Naive B cell (primary cell): Measurements from ENCODE around the gene ASAP3. TPM values are rescaled to one million over a fixed set of nuclear protein-coding genes. Genes with fewer than 3 reads are reported as not detected.
"Not testable (repeated sequence)": the region's sequence is repeated elsewhere in the genome, so short reads cannot be mapped to it uniquely, and the experiment has no call there.

Experiments used
- ATAC-seq, 2 donors: fragments of 150-1000 bp; cut with Tn5 transposase; 2 replicates each; pipeline ENCODE4 v1.10.0; 2021; ENCODE audit warnings: low read depth in 2 of 2, mild to moderate bottlenecking in 2 of 2, moderate library complexity in 2 of 2
- DNase-seq: peaks from one replicate; pipeline ENCODE4 v3.0.0; 2022
- H3K27ac Mint-ChIP-seq, 6 donors: one replicate each; pipeline ENCODE4 v1.8.0; 2020 to 2022; ENCODE audit warnings: mild to moderate bottlenecking in 6 of 6, mixed read lengths in 6 of 6, moderate library complexity in 5 of 6, inconsistent platforms in 2 of 6
- H3K27me3 Mint-ChIP-seq, 3 donors: one replicate each; pipeline ENCODE4 v1.8.0; 2021 to 2022; ENCODE audit warnings: mixed read lengths in 3 of 3, mild to moderate bottlenecking in 1 of 3
- H3K36me3 Mint-ChIP-seq, 2 donors: one replicate each; pipeline ENCODE4 v1.8.0; 2020 to 2022; ENCODE audit warnings: mixed read lengths in 2 of 2, inconsistent platforms in 1 of 2, mild to moderate bottlenecking in 1 of 2
- H3K4me1 Mint-ChIP-seq, 3 donors: one replicate each; pipeline ENCODE4 v1.8.0; 2020 to 2022; ENCODE audit warnings: mixed read lengths in 3 of 3, inconsistent platforms in 1 of 3, mild to moderate bottlenecking in 1 of 3, moderate library complexity in 1 of 3
- H3K4me3 Mint-ChIP-seq, 8 donors: one replicate each; pipeline ENCODE4 v1.8.0; 2020 to 2022; ENCODE audit warnings: mild to moderate bottlenecking in 8 of 8, mixed read lengths in 8 of 8, moderate library complexity in 8 of 8, inconsistent platforms in 2 of 8
- H3K9me3 Mint-ChIP-seq, 7 donors: one replicate each; pipeline ENCODE4 v1.8.0; 2020 to 2022; ENCODE audit warnings: mixed read lengths in 7 of 7, mild to moderate bottlenecking in 5 of 7, inconsistent platforms in 2 of 7, moderate library complexity in 1 of 7
- polyA plus RNA-seq, 6 donors: library from polyadenylated mRNA; unstranded; fragments of 300-500 nt; fragmentation: Illumina TruSeq; gene quantifications; one replicate each; pipeline ENCODE4 v1.2.3, GENCODE V29; 2021; ENCODE audit warnings: low read depth in 6 of 6

Gene ASAP3
- polyA plus RNA-seq, 6 donors from 2014 or later, result 0.16 to 0.69 (median 0.58) TPM; not detected in 2

- H3K4me1 Mint-ChIP-seq, result peaks cover 0 to 4% (median 2%) of the 10 kb centered on the region in 3 donors
- no peak overlapping the region for H3K27ac Mint-ChIP-seq
These were observed 19.0 kb upstream of the ASAP3 start for GRCh38 chr1:23502951-23503350.

GRCh38 chr1:23500466-23500865, 16.5 kb upstream of the ASAP3 start:
- Mint-ChIP-seq H3K4me1 (peaks cover 4 to 9% (median 6%) of the 10 kb centered on the region in 3 donors), H3K4me3 (no peak overlapping the region), H3K27ac (peak overlapping the region in 1 of 6 donors; percentile 1), H3K27me3 (no peaks in the 10 kb centered on the region), H3K36me3 (no peaks in the 10 kb centered on the region), H3K9me3 (no peaks in the 10 kb centered on the region)
- ATAC-seq (no peak), DNase-seq (no peak)

More at GRCh38 chr1:23502951-23503350, 19.0 kb upstream of the ASAP3 start:
- DNase-seq (no peak), ATAC-seq (no peak)
- Mint-ChIP-seq H3K4me3 (no peak overlapping the region), H3K9me3 (no peaks in the 10 kb centered on the region), H3K27me3 (no peaks in the 10 kb centered on the region), H3K36me3 (no peaks in the 10 kb centered on the region)

GRCh38 chr1:23497777-23498439, 13.9 kb upstream of the ASAP3 start:
- Mint-ChIP-seq H3K9me3 (no peaks in the 10 kb centered on the region), H3K27me3 (no peaks in the 10 kb centered on the region), H3K36me3 (no peaks in the 10 kb centered on the region), H3K4me1 (peaks cover 4 to 9% (median 6%) of the 10 kb centered on the region in 3 donors), H3K4me3 (no peak overlapping the region), H3K27ac (peak overlapping the region in 2 of 6 donors; percentile 28 to 66)
- ATAC-seq (no peak), DNase-seq (no peak)

GRCh38 chr1:23496490-23497181, 12.7 kb upstream of the ASAP3 start:
- peaks cover 0 to 10% (median 9%) of the 10 kb centered on the region in 3 donors for H3K27me3 Mint-ChIP-seq
- H3K4me3 Mint-ChIP-seq, result no peak overlapping the region
- H3K27ac Mint-ChIP-seq, result no peak overlapping the region
- ATAC-seq (no peak), DNase-seq (no peak)
- H3K9me3 Mint-ChIP-seq, result no peaks in the 10 kb centered on the region
- H3K4me1 Mint-ChIP-seq, result peaks cover 0 to 9% (median 4%) of the 10 kb centered on the region in 3 donors
- H3K36me3 Mint-ChIP-seq, result no peaks in the 10 kb centered on the region

- H3K36me3 Mint-ChIP-seq, H3K4me3 Mint-ChIP-seq, H3K27ac Mint-ChIP-seq, H3K9me3 Mint-ChIP-seq, ATAC-seq, H3K4me1 Mint-ChIP-seq, DNase-seq: not testable (repeated sequence)
- peaks cover 3 to 22% (median 20%) of the 10 kb centered on the region in 3 donors for H3K27me3 Mint-ChIP-seq
These were observed 10.9 kb upstream of the ASAP3 start for GRCh38 chr1:23494836-23495235.

GRCh38 chr1:23492776-23493175, 8.8 kb upstream of the ASAP3 start:
- H3K9me3 Mint-ChIP-seq, H3K36me3 Mint-ChIP-seq, ATAC-seq, H3K4me1 Mint-ChIP-seq, DNase-seq: not testable (repeated sequence)
- Mint-ChIP-seq H3K27me3 (peaks cover 3 to 22% (median 20%) of the 10 kb centered on the region in 3 donors), H3K4me3 (peak overlapping the region in 1 of 8 donors; percentile 13), H3K27ac (peak overlapping the region in 1 of 6 donors; percentile 72)

GRCh38 chr1:23492132-23492720, 8.2 kb upstream of the ASAP3 start:
- H3K4me1 Mint-ChIP-seq, result peaks cover 0 to 2% (median 0%) of the 10 kb centered on the region in 3 donors
- ATAC-seq, result no peak
- DNase-seq, result no peak
- no peaks in the 10 kb centered on the region for H3K9me3 Mint-ChIP-seq
- peak overlapping the region in 2 of 8 donors; percentile 13 to 22 for H3K4me3 Mint-ChIP-seq
- H3K27ac Mint-ChIP-seq, result peak overlapping the region in 1 of 6 donors; percentile 72
- H3K36me3 Mint-ChIP-seq, result no peaks in the 10 kb centered on the region
- peaks cover 3 to 22% (median 20%) of the 10 kb centered on the region in 3 donors for H3K27me3 Mint-ChIP-seq

GRCh38 chr1:23489842-23490241, 5.9 kb upstream of the ASAP3 start:
- Mint-ChIP-seq H3K27me3 (peaks cover 3 to 22% (median 20%) of the 10 kb centered on the region in 3 donors), H3K36me3 (no peaks in the 10 kb centered on the region), H3K4me1 (peaks cover 2 to 7% (median 5%) of the 10 kb centered on the region in 3 donors), H3K9me3 (no peaks in the 10 kb centered on the region), H3K27ac (no peak overlapping the region), H3K4me3 (no peak overlapping the region)
- DNase-seq (no peak), ATAC-seq (no peak)

GRCh38 chr1:23485002-23485332, 988 bp upstream of the ASAP3 start:
- Mint-ChIP-seq H3K36me3 (no peaks in the 10 kb centered on the region), H3K9me3 (no peaks in the 10 kb centered on the region), H3K27me3 (peaks cover 15 to 28% (median 20%) of the 10 kb centered on the region in 3 donors), H3K4me3 (peak overlapping the region; percentile 73 to 95 (median 90)), H3K27ac (peak overlapping the region in 2 of 6 donors; percentile 39 to 79), H3K4me1 (peaks cover 19 to 23% (median 21%) of the 10 kb centered on the region in 3 donors)
- no peak for DNase-seq
- peak in 1 of 2 donors; percentile 2 for ATAC-seq

- no peaks in the 10 kb centered on the region for H3K9me3 Mint-ChIP-seq
- peak overlapping the region; percentile 73 to 95 (median 90) for H3K4me3 Mint-ChIP-seq
- ATAC-seq (peak; percentile 81 to 82), DNase-seq (peak; percentile 85)
- peaks cover 19 to 23% (median 21%) of the 10 kb centered on the region in 3 donors for H3K4me1 Mint-ChIP-seq
- peak overlapping the region in 3 of 6 donors; percentile 77 to 91 (median 79) for H3K27ac Mint-ChIP-seq
- peaks cover 15 to 28% (median 20%) of the 10 kb centered on the region in 3 donors for H3K27me3 Mint-ChIP-seq
- no peaks in the 10 kb centered on the region for H3K36me3 Mint-ChIP-seq
These were observed 448 bp upstream of the ASAP3 start for GRCh38 chr1:23484253-23485001.

- peaks cover 19 to 23% (median 21%) of the 10 kb centered on the region in 3 donors for H3K4me1 Mint-ChIP-seq
- H3K27ac Mint-ChIP-seq, result no peak overlapping the region
- DNase-seq (no peak), ATAC-seq (no peak)
- no peaks in the 10 kb centered on the region for H3K36me3 Mint-ChIP-seq
- H3K4me3 Mint-ChIP-seq, result peak overlapping the region in 4 of 8 donors; percentile 29 to 96 (median 71)
- no peaks in the 10 kb centered on the region for H3K9me3 Mint-ChIP-seq
- H3K27me3 Mint-ChIP-seq, result peaks cover 20 to 43% (median 21%) of the 10 kb centered on the region in 3 donors
These were observed 2.1 kb downstream of the ASAP3 start for GRCh38 chr1:23481904-23482303.

- peaks cover 27 to 49% (median 27%) of the 10 kb centered on the region in 3 donors for H3K27me3 Mint-ChIP-seq
These were observed 2.9 kb downstream of the ASAP3 start for GRCh38 chr1:23481026-23481597.

More at GRCh38 chr1:23481026-23481597, 2.9 kb downstream of the ASAP3 start:
- no peaks in the 10 kb centered on the region for H3K9me3 Mint-ChIP-seq
- peak overlapping the region in 2 of 8 donors; percentile 22 to 86 for H3K4me3 Mint-ChIP-seq
- DNase-seq (no peak), ATAC-seq (no peak)
- H3K27ac Mint-ChIP-seq, result peak overlapping the region in 1 of 6 donors; percentile 69
- peaks cover 19 to 23% (median 21%) of the 10 kb centered on the region in 3 donors for H3K4me1 Mint-ChIP-seq
- H3K36me3 Mint-ChIP-seq, result no peaks in the 10 kb centered on the region
